Fibroblast of lung (primary cell): ENCODE measurements around the gene GPC3.

Experiments used
- EZH2 ChIP-seq: IDR thresholded peaks from 2 replicates; pipeline ENCODE4 v1.5.1; 2012; ENCODE audit warnings: low read length, control low read depth, mild to moderate bottlenecking; ENCODE audit errors: missing control alignments
- TF ChIP-seq, protein P1 (sequence below), 2 donors: IDR thresholded peaks in 1 of 2; conservative IDR thresholded peaks in 1 of 2; 1 replicate in 1 of 2; 2 replicates in 1 of 2; pipeline ENCODE4 v1.5.1; 2011 to 2012; ENCODE audit warnings: low read length in 2 of 2, control low read depth in 1 of 2, inconsistent platforms in 1 of 2, low read depth in 1 of 2, mild to moderate bottlenecking in 1 of 2

DNA sequence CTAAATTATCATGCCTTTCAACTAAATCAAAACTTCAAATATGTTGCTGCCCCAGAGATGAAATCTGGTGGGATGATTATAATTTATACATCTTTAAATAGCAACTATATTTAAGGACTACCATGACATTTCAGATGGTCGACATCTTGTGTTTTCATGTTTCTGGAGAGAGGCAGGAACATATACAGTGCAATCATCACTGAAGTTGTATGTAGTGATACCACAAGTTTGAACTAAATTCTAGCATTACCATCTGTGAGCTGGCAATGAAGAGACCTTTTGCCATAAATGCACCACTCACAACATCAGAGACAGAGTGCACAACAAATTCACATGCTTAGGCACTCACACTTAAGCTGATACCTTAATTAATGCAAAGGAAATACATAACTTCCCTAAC lies 373.7 kb downstream of the GPC3 start:
- TF ChIP-seq, protein P1, sequence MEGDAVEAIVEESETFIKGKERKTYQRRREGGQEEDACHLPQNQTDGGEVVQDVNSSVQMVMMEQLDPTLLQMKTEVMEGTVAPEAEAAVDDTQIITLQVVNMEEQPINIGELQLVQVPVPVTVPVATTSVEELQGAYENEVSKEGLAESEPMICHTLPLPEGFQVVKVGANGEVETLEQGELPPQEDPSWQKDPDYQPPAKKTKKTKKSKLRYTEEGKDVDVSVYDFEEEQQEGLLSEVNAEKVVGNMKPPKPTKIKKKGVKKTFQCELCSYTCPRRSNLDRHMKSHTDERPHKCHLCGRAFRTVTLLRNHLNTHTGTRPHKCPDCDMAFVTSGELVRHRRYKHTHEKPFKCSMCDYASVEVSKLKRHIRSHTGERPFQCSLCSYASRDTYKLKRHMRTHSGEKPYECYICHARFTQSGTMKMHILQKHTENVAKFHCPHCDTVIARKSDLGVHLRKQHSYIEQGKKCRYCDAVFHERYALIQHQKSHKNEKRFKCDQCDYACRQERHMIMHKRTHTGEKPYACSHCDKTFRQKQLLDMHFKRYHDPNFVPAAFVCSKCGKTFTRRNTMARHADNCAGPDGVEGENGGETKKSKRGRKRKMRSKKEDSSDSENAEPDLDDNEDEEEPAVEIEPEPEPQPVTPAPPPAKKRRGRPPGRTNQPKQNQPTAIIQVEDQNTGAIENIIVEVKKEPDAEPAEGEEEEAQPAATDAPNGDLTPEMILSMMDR (conservative IDR thresholded peaks at IDR 0.05 in 1 of 2, IDR thresholded peaks at IDR 0.05 in 1 of 2; ENCODE audit: low read depth in 1 of 2, low read length in 2 of 2) = no peak
- TF ChIP-seq EZH2 = no peak
